Fibroblast of lung (primary cell): Measurements from ENCODE around the gene AKIRIN2. TPM values are rescaled to one million over a fixed set of nuclear protein-coding genes. Genes with fewer than 3 reads are reported as not detected.

ENCODE experiments used
- DNase-seq, 2 donors: peaks; one replicate each; pipeline versions ENCODE4 v3.0.0 to v3.0.0-alpha.2; 2010; ENCODE audit warnings: low read depth in 2 of 2
- H2AFZ ChIP-seq: 2 replicates; pipeline ENCODE4 v1.5.1; 2012; ENCODE audit warnings: low read length, control low read depth, inconsistent platforms
- H3K27ac ChIP-seq: 2 replicates; pipeline ENCODE4 v1.5.1; 2011; ENCODE audit warnings: low read length, control low read depth; ENCODE audit not compliant: insufficient read depth
- H3K27me3 ChIP-seq: 2 replicates; pipeline ENCODE4 v1.5.1; 2011; ENCODE audit warnings: mild to moderate bottlenecking, low read length; ENCODE audit not compliant: control insufficient read depth, insufficient read depth
- H3K36me3 ChIP-seq: 2 replicates; pipeline ENCODE4 v1.5.1; 2011; ENCODE audit warnings: low read length; ENCODE audit not compliant: control insufficient read depth, insufficient read depth
- H3K4me1 ChIP-seq: 2 replicates; pipeline ENCODE4 v1.5.1; 2011; ENCODE audit warnings: low read length; ENCODE audit not compliant: control insufficient read depth, insufficient read depth; ENCODE audit errors: extremely low read depth
- H3K4me2 ChIP-seq: 2 replicates; pipeline ENCODE4 v1.5.1; 2011; ENCODE audit warnings: low read length, control low read depth; ENCODE audit not compliant: insufficient read depth; ENCODE audit errors: extremely low read depth
- H3K4me3 ChIP-seq, 4 experiments: fragments of 200-600 bp in 1 of 4; sonication (generic) in 1 of 4; replicated peaks in 1 of 4; 2 replicates each; pipeline ENCODE4 v1.5.1; 2011 to 2016; ENCODE audit warnings: low read length in 4 of 4, low read depth in 3 of 4, mild to moderate bottlenecking in 3 of 4, control low read depth in 2 of 4, inconsistent platforms in 1 of 4, mixed read lengths in 1 of 4; ENCODE audit not compliant: insufficient read depth in 1 of 4; ENCODE audit errors: control extremely low read depth in 1 of 4
- H3K79me2 ChIP-seq: 2 replicates; pipeline ENCODE4 v1.5.1; 2012; ENCODE audit warnings: mild to moderate bottlenecking, low read length, inconsistent platforms; ENCODE audit not compliant: control insufficient read depth, insufficient read depth
- H3K9ac ChIP-seq: 2 replicates; pipeline ENCODE4 v1.5.1; 2011; ENCODE audit warnings: mild to moderate bottlenecking, low read length, control low read depth; ENCODE audit not compliant: insufficient read depth
- H3K9me3 ChIP-seq: 2 replicates; pipeline ENCODE4 v1.5.1; 2012; ENCODE audit warnings: low read depth, low read length; ENCODE audit not compliant: control insufficient read depth, insufficient read depth
- H4K20me1 ChIP-seq: 2 replicates; pipeline ENCODE4 v1.5.1; 2011; ENCODE audit warnings: low read length; ENCODE audit not compliant: control insufficient read depth, insufficient read depth; ENCODE audit errors: extremely low read depth
- CTCF ChIP-seq, 2 donors: IDR thresholded peaks in 1 of 2; conservative IDR thresholded peaks in 1 of 2; 1 replicate in 1 of 2; 2 replicates in 1 of 2; pipeline ENCODE4 v1.5.1; 2011 to 2012; ENCODE audit warnings: low read length in 2 of 2, control low read depth in 1 of 2, inconsistent platforms in 1 of 2, low read depth in 1 of 2, mild to moderate bottlenecking in 1 of 2
- EZH2 ChIP-seq: IDR thresholded peaks from 2 replicates; pipeline ENCODE4 v1.5.1; 2012; ENCODE audit warnings: low read length, control low read depth, mild to moderate bottlenecking; ENCODE audit errors: missing control alignments
- polyA plus RNA-seq, 2 donors: library from polyadenylated mRNA; depleted of rRNA in 1 of 2; stranded (reverse) in 1 of 2; unstranded in 1 of 2; fragments of >200 nt; gene quantifications; 2 replicates each; pipeline ENCODE4 v1.2.1, GENCODE V29; 2011 to 2012; ENCODE audit warnings: missing spikeins in 1 of 2
- total RNA-seq: library from RNA; depleted of rRNA; stranded (reverse); fragments of >200 nt; gene quantifications from 2 replicates; pipeline ENCODE4 v1.2.1, GENCODE V29; 2014

AKIRIN2 gene
- total and polyA plus RNA-seq, 2 donors (not counting 1 experiment from before 2014, with no cell fraction given), result 33.7 to 41.0 TPM

- peaks cover 4% of the 10 kb centered on the region for H3K36me3 ChIP-seq
- no peak overlapping the region for H3K4me2 ChIP-seq
These were observed 30.4 kb downstream of the AKIRIN2 start for GRCh38 chr6:87671555-87672029.

GRCh38 chr6:87670707-87671106 lies 31.3 kb downstream of the AKIRIN2 start:
- Histone ChIP-seq H2AFZ (no peak overlapping the region), H3K4me3 (no peak overlapping the region), H4K20me1 (no peaks in the 10 kb centered on the region), H3K79me2 (no peaks in the 10 kb centered on the region), H3K27ac (no peak overlapping the region), H3K9ac (no peak overlapping the region), H3K27me3 (no peaks in the 10 kb centered on the region), H3K36me3 (peaks cover 4% of the 10 kb centered on the region), H3K9me3 (no peaks in the 10 kb centered on the region), H3K4me2 (no peak overlapping the region), H3K4me1 (no peaks in the 10 kb centered on the region)
- DNase-seq, result no peak
- TF ChIP-seq CTCF (conservative IDR thresholded peaks at IDR 0.05 in 1 of 2, IDR thresholded peaks at IDR 0.05 in 1 of 2; ENCODE audit: low read depth in 1 of 2, low read length in 2 of 2) (no peak), EZH2 (no peak)

More at GRCh38 chr6:87671555-87672029, 30.4 kb downstream of the AKIRIN2 start:
- Histone ChIP-seq H3K9me3 (no peaks in the 10 kb centered on the region), H3K27ac (no peak overlapping the region), H3K4me1 (no peaks in the 10 kb centered on the region), H2AFZ (no peak overlapping the region), H3K9ac (no peak overlapping the region), H3K4me3 (no peak overlapping the region), H3K79me2 (no peaks in the 10 kb centered on the region), H3K27me3 (no peaks in the 10 kb centered on the region), H4K20me1 (no peaks in the 10 kb centered on the region)
- DNase-seq, result no peak
- TF ChIP-seq EZH2 (no peak), CTCF (conservative IDR thresholded peaks at IDR 0.05 in 1 of 2, IDR thresholded peaks at IDR 0.05 in 1 of 2; ENCODE audit: low read depth in 1 of 2, low read length in 2 of 2) (no peak)

DNA sequence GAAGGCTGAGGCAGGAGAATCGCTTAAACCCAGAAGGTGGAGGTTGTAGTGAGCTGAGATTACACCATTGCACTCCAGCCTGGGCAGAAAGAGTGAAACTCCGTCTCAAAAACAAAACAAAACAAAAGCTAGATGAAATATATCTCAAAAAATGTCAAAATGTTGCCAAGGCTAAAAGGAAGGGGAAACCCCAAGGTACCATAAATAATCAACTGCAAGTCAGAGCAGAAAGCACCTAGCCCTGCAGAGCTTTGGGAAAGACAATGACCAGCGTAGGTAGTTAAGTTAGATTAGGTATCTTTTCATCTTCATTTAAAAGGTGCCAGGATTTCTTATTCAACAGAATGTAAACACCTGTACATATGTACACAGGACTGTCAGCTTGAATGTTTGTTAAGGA lies 33.0 kb downstream of the AKIRIN2 start:
- H3K9ac ChIP-seq, result no peak overlapping the region

More for the DNA sequence above, 33.0 kb downstream of the AKIRIN2 start:
- Histone ChIP-seq H3K9me3 (no peaks in the 10 kb centered on the region), H3K27me3 (no peaks in the 10 kb centered on the region), H3K4me1 (peaks cover 6% of the 10 kb centered on the region), H3K4me3 (no peak overlapping the region), H3K79me2 (no peaks in the 10 kb centered on the region), H2AFZ (no peak overlapping the region), H3K36me3 (peaks cover 2% of the 10 kb centered on the region), H4K20me1 (no peaks in the 10 kb centered on the region), H3K4me2 (no peak overlapping the region), H3K27ac (no peak overlapping the region)
- TF ChIP-seq CTCF (conservative IDR thresholded peaks at IDR 0.05 in 1 of 2, IDR thresholded peaks at IDR 0.05 in 1 of 2; ENCODE audit: low read depth in 1 of 2, low read length in 2 of 2), result no peak
- no peak for TF ChIP-seq EZH2
- no peak for DNase-seq
